HepG2 (cell line): ENCODE data around the gene SYS1. TPM values are rescaled to one million over a fixed set of nuclear protein-coding genes. Genes with fewer than 3 reads are reported as not detected.
A peak's percentile ranks its signal among the peaks of the same experiment; 100 is the strongest.

Experiments used
- ETV5 ChIP-seq: IDR thresholded peaks from 2 replicates; pipeline ENCODE4 v1.6.1; 2018; ENCODE audit warnings: missing biosample characterization, missing genetic modification reagents, inconsistent platforms, borderline replicate concordance
- KDM5A ChIP-seq: fragments of 200-600 bp; sonication (generic); IDR thresholded peaks from 2 replicates; pipeline ENCODE4 v1.7.0; 2018; ENCODE audit warnings: antibody characterized with exemption, mild to moderate bottlenecking, low read length, borderline replicate concordance
- NR2F6 ChIP-seq, 2 experiments: IDR thresholded peaks; 2 replicates each; pipeline ENCODE4 v1.6.1; 2016; ENCODE audit warnings: antibody characterized with exemption in 1 of 2, mild to moderate bottlenecking in 1 of 2
- RFX1 ChIP-seq: fragments of 450-650 bp; IDR thresholded peaks from 2 replicates; pipeline ENCODE4 v1.6.1; 2017
- SP4 ChIP-seq: sonication (generic); formaldehyde crosslinking; IDR thresholded peaks from 2 replicates; pipeline ENCODE4 v1.8.1; 2023; ENCODE audit warnings: mild to moderate bottlenecking, missing genetic modification reagents
- TCF7L2 ChIP-seq: IDR thresholded peaks from 2 replicates; pipeline ENCODE4 v1.6.1; 2011; ENCODE audit warnings: mild to moderate bottlenecking, low read depth, low read length, moderate library complexity
- polyA plus RNA-seq, 8 experiments: library from polyadenylated mRNA; depleted of rRNA in 3 of 8; stranded (reverse) in 7 of 8; unstranded in 1 of 8; fragments of >200 nt; fragmentation: Illumina TruSeq in 4 of 8; extraction: Trizol in 4 of 8; gene quantifications; 2 replicates each; pipeline versions ENCODE4 v1.2.1 to v1.2.3, GENCODE V29; 2011 to 2016; ENCODE audit warnings: low read depth in 4 of 8, missing spikeins in 1 of 8, mixed read lengths in 1 of 8; ENCODE audit not compliant: insufficient read depth in 1 of 8
- total RNA-seq, 5 experiments: library from RNA; depleted of rRNA; stranded (reverse); fragments of >200 nt; fragmentation: Illumina TruSeq; extraction: Trizol; gene quantifications; 2 replicates each; pipeline ENCODE4 v1.2.3, GENCODE V29; 2016; ENCODE audit warnings: low read depth in 1 of 5
- TF ChIP-seq, protein P1 (sequence below): sonication (generic); formaldehyde crosslinking; IDR thresholded peaks from 2 replicates; pipeline ENCODE4 v1.8.1; 2023; ENCODE audit warnings: mild to moderate bottlenecking, missing genetic modification reagents
- TF ChIP-seq, protein P2 (sequence below): sonication (generic); IDR thresholded peaks from 2 replicates; pipeline ENCODE4 v1.6.1; 2016; ENCODE audit warnings: low read depth, borderline replicate concordance
- TF ChIP-seq, protein P3 (sequence below): sonication (generic); formaldehyde crosslinking; IDR thresholded peaks from 2 replicates; pipeline ENCODE4 v1.4.0; 2020; ENCODE audit warnings: missing genetic modification reagents, borderline replicate concordance

SYS1 gene
- total and polyA plus RNA-seq, 2 of the 13 experiments (the other 11 are each of a cell fraction or from before 2014, with no cell fraction given), result 38.3 to 65.6 TPM

DNA sequence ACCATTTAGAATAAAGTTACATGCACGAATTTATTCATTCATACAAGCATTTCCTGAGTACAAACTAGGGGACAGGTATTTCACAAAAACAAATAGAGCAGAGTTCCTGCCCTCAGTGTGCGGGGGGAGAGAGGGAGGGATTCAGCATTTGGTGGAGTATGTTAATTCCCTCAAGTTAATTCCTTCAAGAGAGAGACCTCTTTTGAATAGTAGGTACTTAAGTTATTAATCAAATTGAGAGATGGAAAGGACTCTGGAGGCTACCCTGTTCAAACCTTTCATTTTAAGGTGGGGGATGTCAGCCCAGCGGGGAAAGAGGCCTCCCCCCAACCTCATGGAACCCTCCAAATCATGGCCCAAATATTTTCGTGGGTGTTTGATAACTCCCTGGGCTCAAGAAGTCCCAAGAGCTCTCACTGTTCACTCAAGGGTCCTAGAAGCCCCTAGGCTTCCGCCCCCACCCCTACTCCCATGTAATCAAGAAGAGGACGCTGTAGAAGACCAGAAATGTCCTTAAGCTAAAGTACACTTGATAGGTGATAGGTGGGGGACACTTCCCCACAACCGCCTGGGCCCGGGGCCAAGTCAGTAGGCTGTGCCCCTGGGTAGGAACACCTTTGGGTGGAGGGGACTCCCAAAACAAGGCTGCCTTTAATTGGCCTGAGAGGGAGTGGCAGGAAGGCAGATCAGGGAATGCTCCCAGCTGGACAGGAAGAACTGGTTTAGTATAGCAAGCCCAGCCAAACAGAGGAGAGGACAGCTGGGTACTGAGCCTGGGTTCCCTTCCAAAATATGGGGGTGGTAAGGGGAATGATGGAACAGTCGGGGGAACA lies 17.6 kb upstream of the SYS1 start (continued):
- TF ChIP-seq, protein P1, sequence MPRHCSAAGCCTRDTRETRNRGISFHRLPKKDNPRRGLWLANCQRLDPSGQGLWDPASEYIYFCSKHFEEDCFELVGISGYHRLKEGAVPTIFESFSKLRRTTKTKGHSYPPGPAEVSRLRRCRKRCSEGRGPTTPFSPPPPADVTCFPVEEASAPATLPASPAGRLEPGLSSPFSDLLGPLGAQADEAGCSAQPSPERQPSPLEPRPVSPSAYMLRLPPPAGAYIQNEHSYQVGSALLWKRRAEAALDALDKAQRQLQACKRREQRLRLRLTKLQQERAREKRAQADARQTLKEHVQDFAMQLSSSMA (CRISPR knock-in tag), result 0 out of 2 replicates have a peak, but pooled peaks have one; percentile 39
- TF ChIP-seq, protein P2, sequence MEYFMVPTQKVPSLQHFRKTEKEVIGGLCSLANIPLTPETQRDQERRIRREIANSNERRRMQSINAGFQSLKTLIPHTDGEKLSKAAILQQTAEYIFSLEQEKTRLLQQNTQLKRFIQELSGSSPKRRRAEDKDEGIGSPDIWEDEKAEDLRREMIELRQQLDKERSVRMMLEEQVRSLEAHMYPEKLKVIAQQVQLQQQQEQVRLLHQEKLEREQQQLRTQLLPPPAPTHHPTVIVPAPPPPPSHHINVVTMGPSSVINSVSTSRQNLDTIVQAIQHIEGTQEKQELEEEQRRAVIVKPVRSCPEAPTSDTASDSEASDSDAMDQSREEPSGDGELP, result peak; percentile 38; the same call in 1 of the 2 replicates
- peak; percentile 67; the same call in 1 of the 2 replicates for TF ChIP-seq ETV5 (CRISPR knock-in tag)
- no peak for TF ChIP-seq TCF7L2
- TF ChIP-seq, protein P3, sequence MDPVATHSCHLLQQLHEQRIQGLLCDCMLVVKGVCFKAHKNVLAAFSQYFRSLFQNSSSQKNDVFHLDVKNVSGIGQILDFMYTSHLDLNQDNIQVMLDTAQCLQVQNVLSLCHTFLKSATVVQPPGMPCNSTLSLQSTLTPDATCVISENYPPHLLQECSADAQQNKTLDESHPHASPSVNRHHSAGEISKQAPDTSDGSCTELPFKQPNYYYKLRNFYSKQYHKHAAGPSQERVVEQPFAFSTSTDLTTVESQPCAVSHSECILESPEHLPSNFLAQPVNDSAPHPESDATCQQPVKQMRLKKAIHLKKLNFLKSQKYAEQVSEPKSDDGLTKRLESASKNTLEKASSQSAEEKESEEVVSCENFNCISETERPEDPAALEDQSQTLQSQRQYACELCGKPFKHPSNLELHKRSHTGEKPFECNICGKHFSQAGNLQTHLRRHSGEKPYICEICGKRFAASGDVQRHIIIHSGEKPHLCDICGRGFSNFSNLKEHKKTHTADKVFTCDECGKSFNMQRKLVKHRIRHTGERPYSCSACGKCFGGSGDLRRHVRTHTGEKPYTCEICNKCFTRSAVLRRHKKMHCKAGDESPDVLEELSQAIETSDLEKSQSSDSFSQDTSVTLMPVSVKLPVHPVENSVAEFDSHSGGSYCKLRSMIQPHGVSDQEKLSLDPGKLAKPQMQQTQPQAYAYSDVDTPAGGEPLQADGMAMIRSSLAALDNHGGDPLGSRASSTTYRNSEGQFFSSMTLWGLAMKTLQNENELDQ (CRISPR knock-in tag), result no peak
- peak; percentile 47; the same call in 1 of the 2 replicates for TF ChIP-seq NR2F6 (IDR thresholded peaks at IDR 0.05)
- TF ChIP-seq NR2F6 (CRISPR knock-in tag; IDR thresholded peaks at IDR 0.05), result peak; percentile 60
- TF ChIP-seq SP4 (CRISPR knock-in tag), result no peak
- TF ChIP-seq KDM5A, result no peak
- no peak for TF ChIP-seq RFX1
